Activated naive CD8-positive, alpha-beta T cell treated with anti-CD3 and anti-CD28 coated beads, Interleukin-2, amount 50 U/mL, for 16 hours (primary cell): ENCODE data around the gene CCDC174.
"Not testable (repeated sequence)": the region's sequence is repeated elsewhere in the genome, so short reads cannot be mapped to it uniquely, and the experiment has no call there.

Source experiments
- DNase-seq: peaks from one replicate; pipeline ENCODE4 v3.0.0-alpha.2; 2020; ENCODE audit warnings: low read depth, low spot score

CCDC174 gene

GRCh38 chr3:14652360-14652907, 872 bp downstream of the CCDC174 start:
- DNase-seq = not testable (repeated sequence)

- no peak for DNase-seq
These were observed 6.0 kb downstream of the CCDC174 start for GRCh38 chr3:14657579-14657978.

DNA sequence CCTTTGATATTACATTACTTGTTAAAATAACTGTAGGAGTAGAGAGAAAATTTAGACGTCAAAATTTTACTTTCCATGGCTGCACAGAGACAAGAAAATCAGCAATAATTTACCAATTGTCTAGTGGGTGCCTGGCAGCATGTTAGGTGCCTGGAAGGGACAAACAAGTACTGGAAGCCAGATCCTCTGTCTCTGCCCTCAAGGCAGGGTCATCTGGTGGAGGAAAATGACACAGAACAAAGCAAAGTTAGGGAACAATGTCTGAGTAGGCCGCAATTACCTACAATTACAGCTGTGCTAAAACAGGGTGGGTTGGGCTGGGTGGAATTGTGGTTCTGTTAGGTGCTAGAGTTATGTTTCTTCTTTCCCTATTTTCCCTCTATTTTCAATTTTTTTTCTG, 7.4 kb downstream of the CCDC174 start:
- DNase-seq = no peak

- DNase-seq = no peak
These were observed 9.4 kb downstream of the CCDC174 start for GRCh38 chr3:14660942-14661341.

DNA sequence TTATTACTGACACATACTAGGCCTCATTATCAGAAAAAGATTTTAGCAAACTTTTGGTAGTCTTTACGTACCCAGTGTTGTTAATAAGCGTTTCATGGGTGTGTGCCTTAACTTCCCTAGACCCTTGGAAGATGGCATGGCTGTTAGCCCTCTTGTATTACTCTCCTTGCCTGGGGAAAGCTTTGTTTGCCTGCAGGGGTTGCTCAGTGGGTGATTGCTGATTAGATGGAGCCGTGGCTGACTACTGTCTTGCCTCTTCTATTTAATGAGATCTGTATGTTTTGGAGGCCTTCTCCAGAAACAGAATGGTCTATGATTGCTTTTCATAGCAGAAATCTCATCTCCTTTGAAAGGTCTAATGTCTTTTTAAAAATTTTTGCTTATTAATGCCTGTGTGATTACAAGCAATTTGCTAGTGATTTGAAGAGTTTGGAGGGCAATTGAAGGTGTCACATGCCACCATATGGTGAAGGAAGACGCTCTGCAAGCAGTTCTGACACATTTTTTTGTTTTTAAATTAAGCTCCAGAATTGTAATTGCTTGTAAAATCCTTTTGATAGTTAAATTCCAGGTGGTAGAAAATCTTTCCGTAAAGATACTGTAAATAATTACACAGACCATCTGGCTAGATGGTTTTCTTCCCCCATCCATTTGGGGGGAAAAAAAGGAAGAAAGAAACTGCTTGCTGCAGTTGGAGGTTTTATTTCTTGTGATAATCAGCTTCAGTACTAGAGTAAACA, 12.0 kb downstream of the CCDC174 start:
- no peak for DNase-seq

DNA sequence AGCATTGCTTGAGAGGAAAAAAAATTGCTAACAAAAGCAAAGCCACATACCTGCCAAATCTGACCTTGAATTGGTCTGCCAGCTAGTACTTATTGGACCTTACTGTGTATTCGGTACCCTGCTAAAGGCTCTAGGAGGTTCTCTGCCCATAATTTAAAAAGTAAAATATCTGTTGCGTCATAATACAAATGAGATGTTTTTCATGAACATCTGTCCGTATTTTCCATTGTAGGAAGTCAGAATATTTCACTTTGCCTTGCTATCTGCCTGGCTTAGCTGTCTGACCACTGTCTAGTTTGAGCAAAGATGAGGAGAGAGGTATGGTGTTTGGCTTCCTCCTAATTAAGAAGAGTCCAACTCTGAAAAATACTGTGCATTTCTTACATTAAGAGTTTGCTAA, 12.6 kb downstream of the CCDC174 start:
- no peak for DNase-seq

DNA sequence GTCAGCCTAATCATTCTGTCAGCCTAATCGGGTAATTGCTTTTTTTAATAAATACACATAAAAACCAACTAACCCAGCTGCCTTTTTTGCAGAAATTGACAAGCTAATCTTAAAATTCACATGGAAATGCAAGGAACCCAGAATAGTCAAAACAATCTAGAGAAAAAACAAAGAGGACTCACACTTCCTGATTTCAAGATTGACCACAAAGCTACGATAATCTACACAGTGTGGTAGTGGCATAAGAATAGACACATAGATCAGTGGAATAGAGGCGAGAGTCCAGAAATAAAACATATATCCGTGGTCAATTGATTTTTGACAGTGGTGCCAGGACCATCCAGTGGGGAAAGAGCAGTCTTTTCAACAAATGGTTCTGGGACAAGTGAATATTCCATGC, 21.0 kb downstream of the CCDC174 start:
- DNase-seq = no peak

- no peak for DNase-seq
These were observed 23.3 kb downstream of the CCDC174 start, which contains the start of gene C3orf20 for GRCh38 chr3:14674841-14675240. Gene C3orf20 (plus strand): TSS chr3:14675141. CDS start chr3:14682714, 7,573 bp downstream.

DNA sequence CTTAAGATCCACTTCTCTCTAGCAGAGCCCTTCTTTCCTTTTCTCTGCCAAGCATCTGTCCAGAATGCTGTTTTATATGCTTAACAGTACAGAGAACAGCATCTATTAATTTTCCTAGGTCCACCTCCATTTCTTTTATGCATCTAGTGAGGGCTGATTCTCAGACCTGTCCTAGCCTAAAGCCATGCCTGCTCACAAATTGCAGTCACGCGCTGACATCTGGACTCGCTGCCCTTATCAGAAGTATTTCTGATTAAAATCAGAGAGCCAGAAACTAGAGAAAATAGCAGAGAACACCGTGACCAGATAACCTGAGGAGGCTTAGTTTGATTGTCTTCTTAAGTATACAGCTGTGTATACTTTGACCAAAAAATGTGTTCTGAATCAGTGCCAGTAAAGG, 25.3 kb downstream of the CCDC174 start:
- DNase-seq = no peak

DNA sequence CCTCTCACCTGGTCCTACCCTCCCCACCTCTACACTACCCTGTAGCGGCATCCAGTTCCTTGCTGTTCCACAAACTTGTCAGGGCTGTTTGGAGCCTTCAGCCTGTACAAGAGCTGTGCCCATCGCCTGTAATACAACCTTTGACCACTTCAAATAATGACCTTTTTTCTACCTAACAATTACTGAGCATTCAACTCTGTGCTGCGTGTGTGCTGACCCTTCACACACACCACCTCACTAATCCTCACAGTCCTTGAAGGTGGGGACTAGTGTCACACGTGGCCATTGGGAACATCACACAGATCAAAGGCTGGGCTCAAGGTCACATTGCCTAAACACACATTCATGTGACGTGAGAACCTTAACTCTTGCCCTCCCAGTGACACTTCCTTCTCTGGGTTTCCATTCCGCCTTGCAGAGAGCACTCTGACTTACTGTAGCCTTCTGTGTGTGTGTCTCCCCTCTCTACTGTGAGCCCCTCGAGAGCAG, 26.5 kb downstream of the CCDC174 start:
- DNase-seq = no peak

- no peak for DNase-seq
These were observed 28.6 kb downstream of the CCDC174 start for GRCh38 chr3:14680115-14680514.

- DNase-seq = no peak
These were observed 29.2 kb downstream of the CCDC174 start for GRCh38 chr3:14680716-14681115.

DNA sequence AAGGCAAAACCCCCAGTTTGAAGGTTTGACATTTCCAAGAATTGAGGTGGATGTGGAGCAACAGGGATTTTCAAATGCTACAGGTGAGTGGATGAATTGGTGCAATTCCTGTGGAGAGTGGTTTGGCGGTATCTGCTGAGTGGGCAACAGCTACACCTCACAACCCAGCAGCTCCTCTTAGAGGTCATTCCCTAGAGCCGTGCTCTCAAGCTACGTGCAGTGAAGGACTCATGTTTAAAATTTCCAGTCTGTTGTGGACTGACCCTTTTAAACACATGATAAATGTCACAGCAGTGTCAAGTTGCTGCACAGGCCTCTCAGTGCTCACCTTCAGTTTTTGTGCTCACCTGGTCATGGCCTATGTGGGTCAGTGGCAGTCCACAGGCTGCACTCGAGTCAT, 32.9 kb downstream of the CCDC174 start:
- DNase-seq = no peak

- DNase-seq = no peak
These were observed 33.6 kb downstream of the CCDC174 start for GRCh38 chr3:14685179-14685578.

GRCh38 chr3:14687360-14687759, 35.8 kb downstream of the CCDC174 start:
- no peak for DNase-seq

DNA sequence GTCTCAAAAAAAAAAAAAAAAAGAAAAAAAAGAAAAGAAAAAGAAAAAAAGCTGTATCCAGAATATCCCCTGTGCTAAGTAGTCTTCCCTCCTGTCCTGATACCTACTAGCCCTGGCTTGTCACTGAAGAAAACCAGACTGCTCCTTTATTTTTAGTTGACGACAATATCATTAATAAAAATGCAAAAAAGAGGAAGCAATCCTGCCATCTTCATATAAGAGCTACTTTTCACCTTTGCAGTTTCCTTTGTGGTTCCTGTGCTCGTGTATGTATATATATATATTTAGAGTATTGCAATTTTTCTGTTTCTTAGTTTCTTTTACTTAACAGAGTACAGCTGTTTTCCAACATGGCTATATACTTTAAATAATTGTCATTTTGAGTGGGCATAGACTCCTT, 37.0 kb downstream of the CCDC174 start:
- no peak for DNase-seq

DNA sequence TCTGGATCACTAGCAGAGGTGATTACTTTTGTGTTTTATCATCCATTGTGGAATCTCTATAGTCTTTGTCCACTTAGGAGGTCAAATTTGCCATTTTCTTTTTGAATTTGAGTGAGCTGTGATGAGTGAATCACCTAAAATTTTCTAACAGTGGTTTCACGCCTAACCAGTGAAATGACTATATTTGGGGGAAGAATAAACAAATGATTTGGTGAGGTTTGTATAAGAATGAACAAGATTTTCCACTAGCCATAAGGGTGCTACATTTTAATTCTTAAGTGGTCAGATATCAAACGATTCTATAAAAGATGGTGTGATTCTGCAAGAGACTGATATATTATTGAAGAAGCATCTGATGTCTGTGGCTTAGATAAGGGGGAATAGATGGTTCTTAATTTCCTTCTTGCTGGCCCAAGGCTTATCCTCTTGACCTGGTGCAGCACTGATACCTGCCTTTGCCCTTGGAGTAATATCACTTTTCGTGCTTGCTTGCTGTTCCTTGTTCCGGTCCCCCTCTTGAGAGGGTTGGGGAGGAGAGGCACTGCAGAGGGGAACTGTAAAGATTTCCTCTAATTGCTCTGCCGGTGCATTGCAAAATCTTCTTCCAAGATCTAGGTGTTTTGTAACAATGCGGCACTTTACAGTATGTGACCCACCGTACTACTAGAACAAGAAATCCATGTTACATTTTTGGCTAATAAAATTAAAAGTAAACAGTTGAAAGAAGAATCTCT, 37.9 kb downstream of the CCDC174 start:
- no peak for DNase-seq

DNA sequence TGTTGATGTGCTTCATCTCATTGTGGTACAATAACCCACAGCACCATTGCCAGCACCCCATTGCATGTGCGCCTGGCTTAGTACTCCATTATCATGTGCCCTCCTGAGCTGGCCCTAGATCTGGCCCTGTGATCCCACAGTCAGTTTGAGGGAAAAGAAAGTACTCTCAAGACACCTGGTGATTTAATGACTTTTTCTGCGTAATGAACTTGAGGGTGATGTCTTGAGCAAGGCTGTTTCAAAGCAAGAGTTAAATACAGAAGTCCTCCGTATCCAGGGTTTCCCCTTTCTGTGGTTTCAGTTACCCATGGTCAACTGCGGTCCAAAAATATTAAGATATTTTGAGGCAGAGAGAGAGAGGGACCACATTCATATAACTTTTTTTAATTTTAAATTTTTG, 39.7 kb downstream of the CCDC174 start:
- DNase-seq = no peak

DNA sequence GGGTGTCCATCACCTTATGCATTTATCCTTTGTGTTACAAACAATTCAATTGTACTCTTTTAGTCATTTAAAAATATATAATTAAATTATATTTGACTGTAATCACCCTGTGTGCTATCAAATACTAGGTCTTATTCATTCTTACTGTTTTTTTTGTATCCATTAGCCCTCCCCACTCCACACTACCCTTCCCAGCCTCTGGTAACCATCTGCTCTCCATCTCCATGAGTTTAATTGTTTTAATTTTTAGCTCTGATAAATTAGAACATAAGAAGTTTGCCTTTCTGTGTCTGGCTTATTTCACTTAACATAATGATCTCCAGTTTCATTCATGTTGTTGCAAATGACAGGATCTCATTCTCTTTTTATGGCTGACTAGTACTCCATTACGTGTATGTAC, 40.2 kb downstream of the CCDC174 start:
- DNase-seq = no peak

GRCh38 chr3:14698601-14699244, 47.2 kb downstream of the CCDC174 start:
- no peak for DNase-seq

GRCh38 chr3:14699643-14700042, 48.1 kb downstream of the CCDC174 start:
- no peak for DNase-seq

- no peak for DNase-seq
These were observed 49.3 kb downstream of the CCDC174 start for GRCh38 chr3:14700891-14701290.
